B cell (primary cell): ENCODE results near the gene AMN1. TPM values are rescaled to one million over a fixed set of nuclear protein-coding genes. Genes with fewer than 3 reads are reported as not detected.

Experiments used
- ATAC-seq: fragments of 200-7000 bp; cut with Tn5 transposase; one replicate; pipeline ENCODE4 v1.10.0; 2021; ENCODE audit warnings: low read depth, mild to moderate bottlenecking, moderate number of reproducible peaks, moderate library complexity
- CTCF ChIA-PET: fragments of 350-600 bp; sonication (Branson Sonifier 250); formaldehyde crosslinking; loops from one replicate; lab custom pipeline; 2021; ENCODE audit warnings: antibody characterized with exemption, inconsistent platforms; lab: Charles Lee
- POLR2A ChIA-PET: fragments of 350-600 bp; sonication (Branson Sonifier 250); formaldehyde crosslinking; loops from one replicate; lab custom pipeline; 2021; ENCODE audit warnings: antibody characterized with exemption; lab: Charles Lee
- DNase-seq: peaks from one replicate; pipeline ENCODE4 v3.0.0; 2013
- H2AFZ ChIP-seq: 2 replicates; pipeline ENCODE4 v1.6.1; 2012; ENCODE audit warnings: mild to moderate bottlenecking, low read depth, low read length; ENCODE audit not compliant: insufficient read depth, poor library complexity, severe bottlenecking
- H3K27ac ChIP-seq, 2 donors: 1 replicate in 1 of 2; 2 replicates in 1 of 2; pipeline ENCODE4 v1.5.1; 2012 to 2013; ENCODE audit warnings: low read length in 2 of 2, mild to moderate bottlenecking in 2 of 2, moderate library complexity in 1 of 2
- H3K27me3 ChIP-seq, 4 experiments: fragments of 200-600 bp in 1 of 4; sonication (generic) in 1 of 4; replicated peaks in 1 of 4; 1 replicate in 2 of 4; 2 replicates in 2 of 4; pipeline versions ENCODE4 v1.6.1 to v1.7.0; 2013 to 2016; ENCODE audit warnings: low read length in 3 of 4, mild to moderate bottlenecking in 2 of 4, mixed read lengths in 1 of 4, moderate library complexity in 1 of 4; ENCODE audit not compliant: insufficient read depth in 4 of 4, control insufficient read depth in 3 of 4; ENCODE audit errors: control extremely low read depth in 1 of 4
- H3K36me3 ChIP-seq, 2 experiments: replicated peaks in 1 of 2; 1 replicate in 1 of 2; 2 replicates in 1 of 2; pipeline versions ENCODE4 v1.6.1 to v1.7.1; 2013; ENCODE audit warnings: low read length in 1 of 2; ENCODE audit not compliant: insufficient read depth in 2 of 2, control insufficient read depth in 1 of 2; ENCODE audit errors: control extremely low read depth in 1 of 2, extremely low read depth in 1 of 2
- H3K4me1 ChIP-seq, 2 donors: fragments of 200-600 bp in 1 of 2; sonication (generic) in 1 of 2; 1 replicate in 1 of 2; 2 replicates in 1 of 2; pipeline versions ENCODE4 v1.5.1 to v1.6.1; 2013 to 2017; ENCODE audit warnings: low read length in 2 of 2; ENCODE audit not compliant: control insufficient read depth in 2 of 2, insufficient read depth in 2 of 2
- H3K4me2 ChIP-seq: replicated peaks from 2 replicates; pipeline ENCODE3; 2012; ENCODE audit warnings: mild to moderate bottlenecking, low read depth, low read length; ENCODE audit not compliant: poor library complexity, severe bottlenecking
- H3K4me3 ChIP-seq, 5 experiments: fragments of 200-600 bp in 1 of 5; sonication (generic) in 1 of 5; 1 replicate in 3 of 5; 2 replicates in 2 of 5; pipeline versions ENCODE4 v1.5.1 to v1.7.0; 2011 to 2016; ENCODE audit warnings: low read length in 4 of 5, mild to moderate bottlenecking in 4 of 5, low read depth in 2 of 5, control low read depth in 1 of 5, moderate library complexity in 1 of 5; ENCODE audit not compliant: insufficient read depth in 1 of 5; ENCODE audit errors: control extremely low read depth in 1 of 5, extremely low read depth in 1 of 5
- H3K79me2 ChIP-seq: fragments of 200-600 bp; sonication (generic); one replicate; pipeline ENCODE4 v1.6.0; 2016; ENCODE audit warnings: low read length; ENCODE audit not compliant: control insufficient read depth, insufficient read depth
- H3K9ac ChIP-seq: fragments of 200-600 bp; sonication (generic); 2 replicates; pipeline ENCODE4 v1.6.1; 2017; ENCODE audit warnings: mild to moderate bottlenecking, low read length, moderate library complexity
- H3K9me3 ChIP-seq, 3 donors: one replicate each; pipeline versions ENCODE4 v1.6.1 to v1.7.1; 2013; ENCODE audit warnings: low read length in 2 of 3; ENCODE audit not compliant: control insufficient read depth in 2 of 3, insufficient read depth in 1 of 3; ENCODE audit errors: control extremely low read depth in 1 of 3
- H4K20me1 ChIP-seq: 2 replicates; pipeline ENCODE4 v1.6.0; 2012; ENCODE audit warnings: mild to moderate bottlenecking, low read length; ENCODE audit not compliant: insufficient read depth, control insufficient read depth, poor library complexity, severe bottlenecking
- H3K27ac Mint-ChIP-seq: one replicate; pipeline ENCODE4 v1.8.0; 2021; ENCODE audit warnings: mixed read lengths
- H3K27me3 Mint-ChIP-seq: one replicate; pipeline ENCODE4 v1.8.0; 2021; ENCODE audit warnings: mixed read lengths
- H3K4me1 Mint-ChIP-seq: one replicate; pipeline ENCODE4 v1.8.0; 2021; ENCODE audit warnings: mixed read lengths
- H3K4me3 Mint-ChIP-seq: one replicate; pipeline ENCODE4 v1.8.0; 2021; ENCODE audit warnings: mixed read lengths
- H3K9me3 Mint-ChIP-seq: one replicate; pipeline ENCODE4 v1.8.0; 2022; ENCODE audit warnings: mixed read lengths; ENCODE audit not compliant: insufficient read depth
- EZH2 ChIP-seq: IDR thresholded peaks from 2 replicates; pipeline ENCODE4 v1.6.1; 2012; ENCODE audit warnings: borderline replicate concordance, low read depth, mild to moderate bottlenecking, moderate library complexity, low read length; ENCODE audit not compliant: insufficient read depth, poor library complexity, severe bottlenecking
- WGBS: methylation state at CpG from one replicate; pipeline ENCODE4 v1.1.5; 2013; ENCODE audit warnings: missing lambda C conversion rate; ENCODE audit not compliant: insufficient coverage; 5-methylcytosine and 5-hydroxymethylcytosine counted together
- intact Hi-C: fragments of 100-400 bp; cut with micrococcal nuclease; formaldehyde crosslinking; loops from one replicate; pipeline ENCODE4 v1.10.0; 2022
- polyA plus RNA-seq: library from polyadenylated mRNA; depleted of rRNA; stranded (reverse); fragments of >200 nt; gene quantifications from 2 replicates; pipeline ENCODE4 v1.2.3, GENCODE V29; 2012
- total RNA-seq, 2 donors: library from RNA; stranded (reverse); fragments of 120-200 nt in 1 of 2; gene quantifications; 1 replicate in 1 of 2; 2 replicates in 1 of 2; pipeline versions ENCODE4 v1.2.3 to v1.2.4, GENCODE V29; 2013 to 2022
- TF ChIP-seq, protein P1 (sequence below): fragments of 200-600 bp; IDR thresholded peaks from one replicate; pipeline ENCODE4 v1.8.0; 2022; ENCODE audit warnings: antibody characterized with exemption, mild to moderate bottlenecking

Gene AMN1
- total and polyA plus RNA-seq, 2 donors (not counting 1 experiment from before 2014, with no cell fraction given): 32.6 to 32.7 TPM

DNA sequence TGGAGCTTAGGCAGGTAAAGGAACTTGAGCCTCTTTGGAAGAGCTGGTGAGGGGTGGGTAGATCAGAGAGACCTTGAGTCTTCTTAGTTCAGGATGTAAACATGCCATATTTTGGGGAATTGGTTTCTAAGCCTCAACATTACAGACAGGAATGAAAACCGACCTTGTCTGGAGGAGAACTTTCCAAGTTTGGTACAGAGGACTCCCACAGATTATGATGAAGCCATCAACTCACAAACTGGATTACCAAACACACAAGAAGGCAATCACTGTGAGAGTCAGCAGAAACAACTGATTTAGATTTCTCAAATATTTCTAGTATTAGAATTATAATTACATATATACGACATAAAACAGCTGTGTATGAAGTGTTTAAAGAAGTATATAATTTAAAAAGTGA lies 22.3 kb upstream of the AMN1 start:
- Histone ChIP-seq H3K27ac (no peak overlapping the region), H2AFZ (peak overlapping the region; percentile 16), H3K36me3 (no peaks in the 10 kb centered on the region), H4K20me1 (no peaks in the 10 kb centered on the region), H3K4me3 (peak overlapping the region in 1 of 5 experiments; percentile 8), H3K4me2 (peak overlapping the region; percentile 24), H3K79me2 (no peaks in the 10 kb centered on the region), H3K9me3 (peaks cover 0 to 24% (median 4%) of the 10 kb centered on the region in 3 donors), H3K27me3 (no peaks in the 10 kb centered on the region), H3K9ac (no peak overlapping the region), H3K4me1 (peaks cover 55 to 60% of the 10 kb centered on the region in 2 donors)
- peak overlapping the region; percentile 74 for H3K4me3 Mint-ChIP-seq
- H3K9me3 Mint-ChIP-seq: peaks cover 6% of the 10 kb centered on the region
- DNase-seq: no peak
- intact Hi-C loops: no loop called here
- H3K27ac Mint-ChIP-seq: peak overlapping the region; percentile 83
- WGBS: no CpG with 5 or more reads among the region's 2 CpGs
- no peak for TF ChIP-seq EZH2
- TF ChIP-seq, protein P1, sequence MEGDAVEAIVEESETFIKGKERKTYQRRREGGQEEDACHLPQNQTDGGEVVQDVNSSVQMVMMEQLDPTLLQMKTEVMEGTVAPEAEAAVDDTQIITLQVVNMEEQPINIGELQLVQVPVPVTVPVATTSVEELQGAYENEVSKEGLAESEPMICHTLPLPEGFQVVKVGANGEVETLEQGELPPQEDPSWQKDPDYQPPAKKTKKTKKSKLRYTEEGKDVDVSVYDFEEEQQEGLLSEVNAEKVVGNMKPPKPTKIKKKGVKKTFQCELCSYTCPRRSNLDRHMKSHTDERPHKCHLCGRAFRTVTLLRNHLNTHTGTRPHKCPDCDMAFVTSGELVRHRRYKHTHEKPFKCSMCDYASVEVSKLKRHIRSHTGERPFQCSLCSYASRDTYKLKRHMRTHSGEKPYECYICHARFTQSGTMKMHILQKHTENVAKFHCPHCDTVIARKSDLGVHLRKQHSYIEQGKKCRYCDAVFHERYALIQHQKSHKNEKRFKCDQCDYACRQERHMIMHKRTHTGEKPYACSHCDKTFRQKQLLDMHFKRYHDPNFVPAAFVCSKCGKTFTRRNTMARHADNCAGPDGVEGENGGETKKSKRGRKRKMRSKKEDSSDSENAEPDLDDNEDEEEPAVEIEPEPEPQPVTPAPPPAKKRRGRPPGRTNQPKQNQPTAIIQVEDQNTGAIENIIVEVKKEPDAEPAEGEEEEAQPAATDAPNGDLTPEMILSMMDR: no peak
- ATAC-seq: no peak
- CTCF ChIA-PET: interaction anchor here (1.2 to 1.9 kb wide), 2 partner anchors 9 to 58 kb away, joined by 4 read pairs; no protein-coding TSS in a partner anchor
- peaks cover 53% of the 10 kb centered on the region for H3K4me1 Mint-ChIP-seq
- no peaks in the 10 kb centered on the region for H3K27me3 Mint-ChIP-seq
- POLR2A ChIA-PET: interaction anchor here (0.7 kb wide), 1 partner anchor 199 kb away, joined by 16 read pairs; no protein-coding TSS in a partner anchor

DNA sequence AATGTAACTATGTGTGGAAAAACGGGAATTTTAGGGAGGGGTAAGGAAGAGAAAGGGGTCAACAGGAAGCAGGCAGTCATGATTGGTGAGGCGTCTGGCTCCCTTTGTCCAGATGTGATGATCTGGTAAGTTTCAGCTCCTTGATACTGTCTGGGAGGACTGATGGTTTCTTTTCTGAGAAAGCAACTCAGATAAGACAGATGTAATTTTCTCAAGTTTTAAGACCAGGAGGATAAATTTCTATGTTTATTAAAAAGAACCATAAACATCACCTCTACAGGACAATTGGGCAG lies 21.9 kb upstream of the AMN1 start:
- Mint-ChIP-seq H3K27ac (peak overlapping the region; percentile 83), H3K4me1 (peaks cover 57% of the 10 kb centered on the region), H3K27me3 (no peaks in the 10 kb centered on the region), H3K4me3 (peak overlapping the region; percentile 74), H3K9me3 (peaks cover 6% of the 10 kb centered on the region)
- POLR2A ChIA-PET: interaction anchor here (1.2 kb wide), 1 partner anchor 147 kb away, joined by 6 read pairs; no protein-coding TSS in a partner anchor
- peak overlapping the region in 1 of 5 experiments; percentile 8 for H3K4me3 ChIP-seq
- DNase-seq: no peak
- peak overlapping the region; percentile 24 for H3K4me2 ChIP-seq
- H4K20me1 ChIP-seq: no peaks in the 10 kb centered on the region
- H3K27ac ChIP-seq: no peak overlapping the region
- peaks cover 59 to 64% of the 10 kb centered on the region in 2 donors for H3K4me1 ChIP-seq
- intact Hi-C loops: no loop called here
- TF ChIP-seq, protein P1: no peak
- TF ChIP-seq EZH2: no peak
- no peaks in the 10 kb centered on the region for H3K27me3 ChIP-seq
- peak overlapping the region; percentile 16 for H2AFZ ChIP-seq
- H3K9me3 ChIP-seq: peaks cover 0 to 24% (median 4%) of the 10 kb centered on the region in 3 donors
- H3K79me2 ChIP-seq: no peaks in the 10 kb centered on the region
- WGBS: 50% methylated on average over 2 of the region's 2 CpGs
- ATAC-seq: no peak
- CTCF ChIA-PET: interaction anchor here (1.0 to 1.9 kb wide), 3 partner anchors 9 to 209 kb away, joined by 3 to 4 read pairs (median 4); partner anchors contain the start of gene RESF1
- H3K36me3 ChIP-seq: no peaks in the 10 kb centered on the region
- no peak overlapping the region for H3K9ac ChIP-seq
